CD4-positive, alpha-beta T cell treated with Interleukin-4 for 4 hours (primary cell): ENCODE results near the gene CNP.
"Not testable (repeated sequence)": the region's sequence is repeated elsewhere in the genome, so short reads cannot be mapped to it uniquely, and the experiment has no call there.

ENCODE experiments used
- DNase-seq: peaks from one replicate; pipeline ENCODE4 v3.0.0-alpha.2; 2020

The CNP gene

GRCh38 chr17:41966463-41967140 lies at the start of gene CNP:
TSS of gene CNP (plus strand) at chr17:41966795. CDS start at chr17:41966885, 90 bp downstream.
- DNase-seq = peak; percentile 88

GRCh38 chr17:41917192-41917591 lies 49.4 kb upstream of the CNP start:
- DNase-seq = no peak

- peak; percentile 8 for DNase-seq
These were observed 48.8 kb upstream of the CNP start for GRCh38 chr17:41917679-41918313.

GRCh38 chr17:41918314-41919164 lies 48.1 kb upstream of the CNP start, which contains the start of gene ACLY:
TSS of gene ACLY (minus strand) at chr17:41918951. CDS start at chr17:41913873, 5,078 bp downstream.
- DNase-seq = peak; percentile 93

GRCh38 chr17:41919165-41919817 lies 47.3 kb upstream of the CNP start:
- DNase-seq = no peak

GRCh38 chr17:41919840-41920579 lies 46.6 kb upstream of the CNP start:
- no peak for DNase-seq

- no peak for DNase-seq
These were observed 46.0 kb upstream of the CNP start for GRCh38 chr17:41920580-41920955.

GRCh38 chr17:41925991-41926590 lies 40.5 kb upstream of the CNP start:
- DNase-seq = no peak

- no peak for DNase-seq
These were observed 37.8 kb upstream of the CNP start for GRCh38 chr17:41928693-41929251.

GRCh38 chr17:41930009-41930832 lies 36.4 kb upstream of the CNP start, which contains the start of gene ODAD4:
TSS of gene ODAD4 (plus strand) at chr17:41930617. CDS start at chr17:41930724, 107 bp downstream.
- peak; percentile 96 for DNase-seq

GRCh38 chr17:41930833-41931156 lies 35.8 kb upstream of the CNP start:
- not testable (repeated sequence) for DNase-seq

- not testable (repeated sequence) for DNase-seq
These were observed 34.9 kb upstream of the CNP start for GRCh38 chr17:41931715-41932114.

- DNase-seq = no peak
These were observed 33.7 kb upstream of the CNP start for GRCh38 chr17:41932816-41933389.

- no peak for DNase-seq
These were observed 31.0 kb upstream of the CNP start for GRCh38 chr17:41935641-41936040.

- DNase-seq = no peak
These were observed 28.3 kb upstream of the CNP start for GRCh38 chr17:41937970-41938954.

GRCh38 chr17:41939044-41939692 lies 27.4 kb upstream of the CNP start:
- no peak for DNase-seq

GRCh38 chr17:41939693-41940090 lies 26.9 kb upstream of the CNP start:
- no peak for DNase-seq

- no peak for DNase-seq
These were observed 25.4 kb upstream of the CNP start for GRCh38 chr17:41941168-41941567.
